ENCODE data around the gene ZDHHC3. TPM values are rescaled to one million over a fixed set of nuclear protein-coding genes. Genes with fewer than 3 reads are reported as not detected.

Gene ZDHHC3
- total RNA-seq, 1 donor from 2014 or later, result 63.7 TPM

GRCh38 chr3:44909063-44909462, 66.9 kb downstream of the ZDHHC3 start:
- Mint-ChIP-seq H3K27ac (no peak overlapping the region), H3K4me3 (no peak overlapping the region), H3K4me1 (peaks cover 6% of the 10 kb centered on the region), H3K9me3 (peaks cover 5% of the 10 kb centered on the region), H3K27me3 (ENCODE audit: low read depth) (no peaks in the 10 kb centered on the region), H3K36me3 (no peaks in the 10 kb centered on the region)
- TF ChIP-seq CTCF (IDR thresholded peaks at IDR 0.05; ENCODE audit: unreplicated experiment), result no peak
- DNase-seq (ENCODE audit: low spot score in 2 of 2, unreplicated experiment in 2 of 2), result no peak

GRCh38 chr3:44907612-44908011, 68.4 kb downstream of the ZDHHC3 start:
- H3K4me3 Mint-ChIP-seq, result no peak overlapping the region
- peaks cover 14% of the 10 kb centered on the region for H3K4me1 Mint-ChIP-seq
- no peak for DNase-seq (ENCODE audit: low spot score in 2 of 2, unreplicated experiment in 2 of 2)
- TF ChIP-seq CTCF (IDR thresholded peaks at IDR 0.05; ENCODE audit: unreplicated experiment), result no peak
- no peaks in the 10 kb centered on the region for H3K27me3 Mint-ChIP-seq (ENCODE audit: low read depth)
- peak overlapping the region; percentile 1 for H3K27ac Mint-ChIP-seq
- H3K36me3 Mint-ChIP-seq, result no peaks in the 10 kb centered on the region
- peaks cover 5% of the 10 kb centered on the region for H3K9me3 Mint-ChIP-seq

GRCh38 chr3:44906997-44907396, 69.0 kb downstream of the ZDHHC3 start:
- no peak overlapping the region for H3K27ac Mint-ChIP-seq
- no peaks in the 10 kb centered on the region for H3K36me3 Mint-ChIP-seq
- peaks cover 15% of the 10 kb centered on the region for H3K4me1 Mint-ChIP-seq
- no peak for DNase-seq (ENCODE audit: low spot score in 2 of 2, unreplicated experiment in 2 of 2)
- TF ChIP-seq CTCF (IDR thresholded peaks at IDR 0.05; ENCODE audit: unreplicated experiment), result no peak
- H3K9me3 Mint-ChIP-seq, result peaks cover 5% of the 10 kb centered on the region
- no peak overlapping the region for H3K4me3 Mint-ChIP-seq
- no peaks in the 10 kb centered on the region for H3K27me3 Mint-ChIP-seq (ENCODE audit: low read depth)

DNA sequence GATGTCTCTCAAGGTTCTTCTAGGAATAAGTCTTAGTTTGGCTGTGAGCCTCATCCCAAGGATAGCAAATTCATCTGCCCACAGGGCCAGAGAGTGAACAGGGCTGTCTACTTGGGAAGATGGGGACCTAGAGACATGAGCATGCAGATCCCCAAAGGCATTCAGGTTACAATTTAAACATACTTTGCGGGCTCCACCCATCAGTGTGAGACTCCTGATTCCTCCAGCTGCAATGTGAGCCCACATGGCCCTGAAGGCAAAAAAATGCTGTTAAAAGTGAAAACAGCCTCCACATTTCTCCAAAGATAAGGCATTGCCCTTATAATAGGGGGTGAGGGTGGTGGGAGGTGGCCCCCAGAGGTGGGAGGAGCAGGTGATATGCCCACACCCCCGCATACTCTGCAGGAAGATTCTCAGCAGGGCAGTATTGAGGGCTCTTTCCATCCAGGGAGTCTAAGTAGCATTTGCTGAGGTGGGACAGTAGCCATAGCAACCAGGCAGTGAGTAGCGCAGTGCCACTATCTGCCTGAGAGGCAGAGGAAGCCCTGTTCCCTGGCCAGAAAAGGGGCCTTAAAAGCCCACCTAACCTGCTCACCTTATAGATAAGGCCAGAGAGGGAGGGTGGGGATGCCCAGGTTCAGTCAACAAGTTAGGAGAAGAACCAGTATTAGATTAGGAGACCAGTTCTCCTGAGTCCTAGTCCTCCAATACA, 70.4 kb downstream of the ZDHHC3 start:
- TF ChIP-seq CTCF (IDR thresholded peaks at IDR 0.05; ENCODE audit: unreplicated experiment), result no peak
- Mint-ChIP-seq H3K27ac (no peak overlapping the region), H3K9me3 (no peaks in the 10 kb centered on the region), H3K4me3 (no peak overlapping the region), H3K4me1 (peaks cover 15% of the 10 kb centered on the region), H3K36me3 (no peaks in the 10 kb centered on the region), H3K27me3 (ENCODE audit: low read depth) (no peaks in the 10 kb centered on the region)
- no peak for DNase-seq (ENCODE audit: low spot score in 2 of 2, unreplicated experiment in 2 of 2)

- Mint-ChIP-seq H3K4me3 (no peak overlapping the region), H3K36me3 (no peaks in the 10 kb centered on the region), H3K4me1 (peaks cover 22% of the 10 kb centered on the region), H3K27me3 (ENCODE audit: low read depth) (no peaks in the 10 kb centered on the region), H3K27ac (no peak overlapping the region), H3K9me3 (no peaks in the 10 kb centered on the region)
- no peak for TF ChIP-seq CTCF (IDR thresholded peaks at IDR 0.05; ENCODE audit: unreplicated experiment)
- no peak for DNase-seq (ENCODE audit: low spot score in 2 of 2, unreplicated experiment in 2 of 2)
These were observed 72.2 kb downstream of the ZDHHC3 start for GRCh38 chr3:44903751-44904150.

All from mesothelial cell of epicardium (in vitro differentiated cells).